Stimulated activated CD8-positive, alpha-beta memory T cell treated with anti-CD3 and anti-CD28 coated beads, Interleukin-15, amount 100 ng/mL, for 48 hours (primary cell): ENCODE measurements around the gene VSTM1.

Experiments used
- DNase-seq, 2 donors: peaks; one replicate each; pipeline ENCODE4 v3.0.0-alpha.2; 2020; ENCODE audit warnings: low read depth in 2 of 2

Gene VSTM1

DNA sequence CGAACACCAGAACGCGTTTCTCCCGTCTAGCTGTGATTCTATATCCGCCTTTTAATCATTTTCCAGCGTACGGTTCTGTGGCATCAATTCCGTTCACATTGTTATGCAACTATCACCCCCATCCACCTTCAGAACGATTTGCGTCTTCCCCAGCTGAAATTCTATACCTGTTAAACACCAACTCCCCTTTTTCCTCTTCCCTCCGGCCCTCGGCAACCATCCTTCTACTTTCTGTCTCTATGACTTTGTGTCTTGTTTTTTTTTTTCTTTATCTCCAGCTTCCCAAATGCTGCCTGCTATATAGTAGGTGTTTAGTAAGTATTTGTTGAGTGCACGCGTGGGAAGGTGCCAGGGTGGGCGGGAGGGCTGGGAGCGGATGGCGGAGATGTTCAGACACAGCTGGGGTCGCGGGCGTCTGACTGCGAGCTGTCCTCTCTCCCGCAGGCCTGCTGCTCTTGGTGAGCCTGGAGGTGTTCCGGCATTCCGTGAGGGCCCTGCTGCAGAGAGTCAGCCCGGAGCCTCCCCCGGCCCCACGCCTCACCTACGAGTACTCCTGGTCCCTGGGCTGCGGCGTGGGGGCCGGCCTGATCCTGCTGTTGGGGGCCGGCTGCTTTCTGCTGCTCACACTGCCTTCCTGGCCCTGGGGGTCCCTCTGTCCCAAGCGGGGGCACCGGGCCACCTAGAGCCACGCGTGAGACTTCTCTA lies 52.0 kb downstream of the VSTM1 start:
- no peak for DNase-seq

DNA sequence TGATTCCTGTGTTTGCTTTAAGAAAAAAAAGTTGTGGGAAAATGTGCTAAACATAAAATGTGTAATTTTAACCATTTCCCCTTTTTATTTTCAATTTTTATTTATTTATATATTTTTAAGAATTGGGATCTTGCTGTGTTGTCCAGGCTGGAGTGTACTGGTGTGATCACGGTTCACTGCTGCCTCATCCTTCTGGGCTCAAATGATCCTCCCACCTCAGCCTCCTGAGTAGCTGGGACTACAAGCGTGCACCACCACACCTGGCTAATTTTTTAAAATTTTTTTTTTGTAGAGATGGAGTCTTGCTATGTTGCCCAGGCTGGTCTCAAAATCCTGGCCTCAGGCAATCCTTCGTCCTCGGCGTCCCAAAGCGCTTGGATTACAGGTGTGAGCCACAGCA lies 53.2 kb downstream of the VSTM1 start:
- DNase-seq = no peak

DNA sequence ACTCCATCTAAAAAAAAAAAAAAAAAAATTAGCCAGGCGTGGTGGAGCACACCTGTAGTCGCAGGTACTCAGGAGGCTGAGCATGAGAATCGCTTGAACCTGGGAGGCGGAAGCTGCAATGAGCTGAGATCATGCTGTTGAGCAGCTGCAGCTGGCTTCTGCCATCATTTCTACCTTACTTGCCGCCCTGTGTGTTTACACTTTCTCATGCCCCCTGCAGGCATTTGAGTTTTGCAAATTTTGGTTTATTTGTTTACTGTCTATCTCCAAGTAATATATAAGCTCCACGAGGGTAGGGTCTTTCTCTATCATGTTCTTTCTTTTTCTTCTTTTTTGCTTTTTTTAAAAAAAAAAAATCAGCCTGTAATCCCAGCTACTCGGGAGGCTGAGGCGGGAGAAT lies 54.3 kb downstream of the VSTM1 start:
- no peak for DNase-seq

DNA sequence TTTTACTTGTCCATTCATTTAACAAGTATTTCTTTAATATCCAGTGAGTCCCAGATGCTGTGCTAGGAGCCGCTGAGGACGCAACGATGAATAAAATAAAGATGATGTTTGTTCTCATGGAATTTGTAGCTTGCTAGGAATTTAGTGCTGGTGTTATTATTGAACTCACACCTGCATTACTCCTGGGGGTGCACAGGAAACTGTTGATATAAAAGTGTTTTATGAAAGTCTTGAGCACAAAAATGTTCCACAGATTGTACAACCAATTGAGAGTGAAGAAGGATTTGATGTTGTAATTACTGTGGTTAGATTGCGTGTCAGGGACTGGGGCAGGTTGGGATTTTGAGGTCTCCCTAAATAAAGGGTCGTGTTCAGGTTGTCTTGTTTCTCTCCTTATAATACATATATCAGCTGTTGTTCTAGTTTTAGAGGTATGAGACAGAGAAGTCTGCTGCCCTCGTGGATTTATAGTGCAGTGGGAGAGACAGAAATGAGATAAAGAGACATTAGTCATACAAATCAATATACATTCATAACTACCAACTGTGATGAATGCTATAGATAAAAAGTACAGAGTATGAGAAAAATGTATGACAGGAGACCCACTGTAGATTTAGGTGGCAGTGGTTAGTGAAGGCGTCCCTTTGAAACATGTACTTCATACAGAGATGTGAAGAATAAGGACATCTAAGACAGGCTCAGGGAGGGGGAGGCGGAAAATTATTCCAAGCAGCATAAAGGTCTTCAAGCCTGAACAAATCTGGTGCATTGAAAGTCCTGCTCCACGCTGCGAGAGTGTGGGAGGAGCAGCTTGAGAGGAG lies 61.0 kb downstream of the VSTM1 start:
- no peak for DNase-seq

DNA sequence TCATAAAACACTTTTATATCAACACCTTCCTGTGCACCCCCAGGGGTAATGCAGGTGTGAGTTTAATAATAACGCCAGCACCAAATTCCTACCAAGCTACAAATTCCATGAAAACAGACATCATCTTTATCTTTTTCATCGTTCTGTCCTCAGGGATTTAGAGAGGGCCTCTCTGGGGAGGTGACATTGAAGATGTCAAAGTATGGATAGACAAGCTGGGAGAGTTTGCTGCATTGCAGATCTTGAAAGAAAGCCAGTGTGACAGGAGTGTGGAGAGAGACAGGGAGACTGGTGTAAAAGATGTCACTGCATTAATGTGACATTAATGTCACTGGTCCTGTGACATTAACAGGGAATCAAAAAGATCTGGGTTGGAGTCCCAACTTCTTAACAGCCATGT lies 62.2 kb downstream of the VSTM1 start:
- no peak for DNase-seq

DNA sequence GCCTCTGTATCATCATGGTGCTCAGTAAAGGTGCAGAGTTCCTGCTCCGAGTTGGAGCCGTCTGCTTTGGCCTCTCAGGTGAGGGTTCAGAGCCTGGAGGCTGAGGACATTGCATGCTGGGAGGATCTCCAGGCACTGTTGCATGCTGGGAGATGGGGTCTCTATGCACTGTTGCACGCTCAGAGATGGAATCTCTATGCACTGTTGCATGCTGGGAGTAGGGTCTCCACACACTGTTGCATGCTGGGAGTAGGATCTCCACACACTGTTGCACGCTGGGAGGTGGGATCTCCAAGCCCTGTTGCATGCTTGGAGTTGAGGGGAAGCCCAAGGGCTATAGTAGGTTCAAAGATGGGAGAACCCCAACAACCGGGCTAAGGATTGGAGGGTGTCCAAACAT lies 64.0 kb downstream of the VSTM1 start:
- DNase-seq = no peak

DNA sequence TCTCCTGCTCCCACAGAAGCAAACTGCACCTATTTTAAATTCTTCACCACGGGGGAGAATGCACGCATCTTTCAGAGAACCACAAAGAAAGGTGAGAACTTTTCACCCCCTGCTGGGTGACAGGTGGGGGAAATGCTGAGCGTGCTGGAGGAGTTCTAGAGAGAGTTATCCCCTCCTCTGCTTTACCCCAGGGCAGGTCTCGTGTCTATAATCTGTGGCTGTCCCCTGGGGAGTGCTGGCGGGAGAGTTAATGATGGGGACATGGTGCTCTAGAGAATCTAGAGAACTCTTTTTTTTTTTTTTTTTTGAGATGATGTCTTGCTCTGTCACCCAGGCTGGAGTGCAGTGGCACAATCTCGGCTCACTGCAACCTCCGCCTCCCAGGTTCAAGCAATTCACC lies 65.5 kb downstream of the VSTM1 start:
- DNase-seq = no peak

DNA sequence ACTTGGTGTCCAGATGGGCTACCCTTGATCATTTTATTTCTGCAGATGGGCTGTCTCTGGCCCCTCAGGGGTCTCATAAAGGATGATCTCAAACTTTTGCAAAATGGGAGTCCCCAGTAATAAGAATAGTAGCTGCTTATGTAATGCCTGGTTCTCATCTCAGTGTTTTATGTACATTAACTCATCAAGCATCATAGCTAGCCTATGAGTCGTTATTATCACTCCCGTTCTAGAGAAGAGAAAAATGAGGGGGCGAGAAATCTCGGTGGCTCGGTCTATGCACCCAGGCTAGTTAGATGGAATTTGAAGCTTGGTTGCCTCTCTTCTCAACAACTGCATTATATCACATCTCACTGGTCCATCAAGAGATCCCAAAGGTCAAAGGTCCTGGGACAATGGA lies 68.9 kb downstream of the VSTM1 start:
- DNase-seq = no peak

DNA sequence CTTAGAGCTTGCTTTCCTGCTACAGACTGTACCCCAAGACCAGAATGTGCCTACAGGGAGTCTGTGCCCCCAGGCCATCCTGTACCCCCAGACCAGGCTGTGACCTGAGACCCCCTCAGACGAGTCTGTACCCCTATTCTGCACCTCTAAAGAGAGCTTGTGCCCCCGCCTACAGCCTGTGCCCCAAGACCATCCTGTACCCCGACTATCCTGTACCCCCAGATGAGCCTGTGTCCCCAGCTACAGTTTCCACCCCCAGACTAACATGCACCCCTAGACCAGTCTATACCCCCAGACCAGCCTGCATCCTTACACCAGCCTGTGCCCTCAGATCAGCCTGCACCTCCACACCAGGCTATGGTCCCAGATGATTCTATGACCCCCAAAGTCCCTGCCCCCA lies 70.2 kb downstream of the VSTM1 start:
- no peak for DNase-seq

DNA sequence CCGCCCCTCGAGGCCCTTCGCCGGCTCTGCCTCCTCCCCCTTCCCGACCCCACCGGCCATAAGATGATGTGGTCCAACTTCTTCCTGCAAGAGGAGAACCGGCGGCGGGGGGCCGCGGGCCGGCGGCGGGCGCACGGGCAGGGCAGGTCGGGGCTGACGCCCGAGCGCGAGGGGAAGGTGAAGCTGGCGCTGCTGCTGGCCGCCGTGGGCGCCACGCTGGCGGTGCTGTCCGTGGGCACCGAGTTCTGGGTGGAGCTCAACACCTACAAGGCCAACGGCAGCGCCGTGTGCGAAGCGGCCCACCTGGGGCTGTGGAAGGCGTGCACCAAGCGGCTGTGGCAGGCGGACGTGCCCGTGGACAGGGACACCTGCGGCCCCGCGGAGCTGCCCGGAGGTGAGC lies 70.9 kb downstream of the VSTM1 start:
- no peak for DNase-seq

DNA sequence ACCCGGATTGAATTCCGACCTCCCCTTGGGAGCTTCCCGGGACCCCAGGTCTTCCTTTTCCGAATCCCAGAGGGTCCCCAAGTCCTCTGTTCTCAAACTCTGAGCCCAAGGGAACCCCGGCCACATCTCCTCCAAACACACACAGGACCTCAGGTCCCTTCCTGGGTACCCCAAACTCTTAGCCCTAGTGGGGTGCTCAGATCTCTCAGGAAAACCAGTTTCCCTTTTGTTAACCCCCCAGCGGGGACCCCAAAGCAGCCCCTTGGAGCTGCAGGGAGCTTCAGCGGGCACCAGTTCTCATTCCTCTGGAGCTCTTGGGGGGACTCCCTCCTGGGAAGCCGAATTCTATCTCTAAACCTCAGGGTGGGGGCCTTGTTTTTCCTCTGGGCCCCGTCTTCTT lies 71.5 kb downstream of the VSTM1 start:
- no peak for DNase-seq

DNA sequence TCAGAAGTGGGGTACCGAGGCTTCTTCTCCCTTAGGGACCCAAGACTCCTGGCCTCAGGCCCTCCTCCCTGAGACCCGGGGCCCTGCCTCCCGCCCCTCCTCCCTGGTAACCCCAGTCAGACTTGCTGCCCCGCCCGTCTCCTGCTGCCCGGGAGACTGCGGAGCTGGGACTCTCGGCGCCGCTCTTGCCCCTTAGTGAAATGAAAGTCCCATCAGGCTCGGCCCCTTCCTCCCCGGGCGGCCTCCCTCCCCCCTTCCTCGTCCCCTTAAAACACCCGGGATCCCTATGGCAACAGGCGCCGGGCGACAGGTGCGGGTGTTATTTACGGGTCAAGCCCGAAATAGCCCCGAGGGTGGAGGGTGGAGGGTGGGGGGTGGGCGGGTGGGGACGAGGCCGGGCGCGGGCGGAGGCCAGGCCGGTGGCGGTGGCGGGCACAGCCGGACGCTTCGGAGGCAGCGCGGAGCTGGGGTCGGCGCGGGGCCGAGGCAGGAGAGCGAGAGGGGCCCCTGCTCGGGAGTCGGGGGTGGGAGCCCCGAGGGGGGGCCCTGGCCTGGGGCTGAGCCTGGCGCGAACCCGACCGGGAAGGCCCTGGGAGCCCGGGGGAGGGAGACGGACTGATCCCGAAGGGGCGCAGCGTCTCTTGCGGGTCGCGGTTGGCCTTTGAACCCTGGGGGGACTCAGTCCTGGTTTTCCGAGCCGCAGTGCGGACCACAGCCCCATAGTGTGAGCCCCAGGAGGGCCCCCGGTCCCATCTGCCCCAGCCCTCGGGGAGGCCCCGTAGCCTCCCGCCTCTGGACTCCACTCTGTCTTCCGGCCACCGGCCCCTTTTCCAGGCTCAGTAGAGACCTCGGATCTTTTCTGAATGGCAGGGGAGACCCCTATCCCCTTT lies 72.2 kb downstream of the VSTM1 start, which contains the start of gene CACNG6:
CACNG6 (plus strand) TSS at position 414 of the 890 bp plus-strand sequence. CDS start 1,241 bp downstream, outside the sequence.
- no peak for DNase-seq
